ENCODE measurements around the gene ZPBP. TPM values are rescaled to one million over a fixed set of nuclear protein-coding genes. Genes with fewer than 3 reads are reported as not detected.

ZPBP gene
- total and polyA plus RNA-seq, 2 of the 4 experiments (the other 2 are of a cell fraction): not detected

DNA sequence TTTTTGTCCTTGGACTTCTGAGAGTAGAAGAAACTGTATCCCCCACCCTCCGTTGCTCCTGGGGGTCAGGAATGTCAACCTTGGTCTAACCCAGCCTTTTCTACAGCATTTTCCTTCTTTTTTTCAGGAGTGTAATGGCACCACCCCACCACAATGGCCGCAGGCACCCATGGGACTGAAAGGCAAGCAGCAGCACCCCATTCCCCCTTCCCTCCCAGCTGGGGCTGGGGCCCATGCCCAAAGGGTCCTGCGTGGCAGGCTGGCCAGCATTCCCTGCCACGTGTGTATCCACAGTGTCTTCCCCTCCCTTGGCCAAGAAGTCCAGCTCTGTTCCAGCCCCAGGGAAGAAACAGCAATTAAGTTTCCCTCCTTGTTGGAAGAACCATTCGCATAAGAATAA lies 106.9 kb downstream of the ZPBP start:
- Histone ChIP-seq H3K36me3 (ENCODE audit: control insufficient read depth, insufficient read depth, low read length) (no peaks in the 10 kb centered on the region), H3K9ac (ENCODE audit: low read depth, low read length) (no peak overlapping the region), H3K79me1 (ENCODE audit: low read depth in 1 of 2, low read length in 2 of 2) (no peaks in the 10 kb centered on the region), H2AK9ac (replicated peaks; ENCODE audit: low read depth, low read length, poor library complexity) (no peak overlapping the region), H3K4ac (ENCODE audit: low read depth, low read length) (no peak overlapping the region), H2AFZ (replicated peaks; ENCODE audit: low read length, poor library complexity) (no peak overlapping the region), H2BK120ac (ENCODE audit: low read depth, low read length) (no peak overlapping the region), H4K20me1 (ENCODE audit: insufficient read depth, low read length) (no peaks in the 10 kb centered on the region), H4K91ac (ENCODE audit: insufficient read depth, low read depth, low read length) (no peak overlapping the region), H3K18ac (ENCODE audit: low read depth, low read length) (no peak overlapping the region), H3K4me2 (ENCODE audit: low read depth, low read length) (no peak overlapping the region), H3K27ac (ENCODE audit: insufficient read depth, low read length) (no peak overlapping the region), H2BK15ac (ENCODE audit: low read depth, low read length) (no peak overlapping the region), H4K5ac (ENCODE audit: low read depth, low read length) (no peak overlapping the region), H3K23ac (ENCODE audit: low read depth, low read length) (no peak overlapping the region), H4K8ac (ENCODE audit: low read depth in 2 of 2, low read length in 2 of 2) (no peak overlapping the region), H3K9me1 (ENCODE audit: insufficient read depth, low read length) (no peaks in the 10 kb centered on the region), H3K14ac (replicated peaks; ENCODE audit: low read depth, low read length) (no peak overlapping the region), H3K27me3 (ENCODE audit: control insufficient read depth, insufficient read depth, low read length) (no peaks in the 10 kb centered on the region), H3K9me3 (ENCODE audit: control insufficient read depth, insufficient read depth, low read length) (peaks cover 10% of the 10 kb centered on the region; the same call in 1 of the 2 replicates), H3K4me3 (ENCODE audit: insufficient read depth, low read depth, low read length) (no peak overlapping the region), H2AK5ac (ENCODE audit: low read depth, low read length) (no peak overlapping the region), H2BK5ac (ENCODE audit: low read depth, low read length, poor library complexity, severe bottlenecking) (no peak overlapping the region), H3K4me1 (ENCODE audit: control insufficient read depth, insufficient read depth, low read length) (no peaks in the 10 kb centered on the region), H2BK20ac (ENCODE audit: low read depth, low read length) (no peak overlapping the region), H3K56ac (ENCODE audit: extremely low read depth, insufficient read depth, low read length) (no peak overlapping the region)
- BruUV-seq (replicated peaks): no TSS peak
- CTCF ChIA-PET: no interaction called here
- dilution Hi-C loops (cut with HindIII; ENCODE audit: low sequenced_read_pairs, unreplicated experiment): no loop called here
- in situ Hi-C loops (cut with MboI; ENCODE audit: low sequenced_read_pairs): no loop called here
- intact Hi-C loops (cut with micrococcal nuclease): no loop called here
- ATAC-seq (ENCODE audit: low read depth) (no peak), DNase-seq (no peak)
- TF ChIP-seq NFE2L2 (IDR thresholded peaks at IDR 0.05; ENCODE audit: low read depth, low read length): no peak
- TF ChIP-seq SMC3 (IDR thresholded peaks at IDR 0.05; ENCODE audit: low read depth, low read length): no peak
- TF ChIP-seq MAFK (IDR thresholded peaks at IDR 0.05; ENCODE audit: low read depth, low read length): no peak
- no peak for TF ChIP-seq POLR2A (IDR thresholded peaks at IDR 0.05; ENCODE audit: low read depth, low read length)
- no peak for TF ChIP-seq RFX5 (IDR thresholded peaks at IDR 0.05; ENCODE audit: low read depth, low read length)
- TF ChIP-seq CHD1 (IDR thresholded peaks at IDR 0.05; ENCODE audit: low read depth, low read length): no peak
- no peak for TF ChIP-seq BHLHE40 (IDR thresholded peaks at IDR 0.05; ENCODE audit: low read depth, low read length)
- TF ChIP-seq CTCF (conservative IDR thresholded peaks at IDR 0.05; ENCODE audit: low read depth, low read length): no peak
- no peak for TF ChIP-seq USF2 (IDR thresholded peaks at IDR 0.05; ENCODE audit: low read depth, low read length)
- TF ChIP-seq FOS (IDR thresholded peaks at IDR 0.05; ENCODE audit: low read depth, low read length): no peak
- TF ChIP-seq MXI1 (IDR thresholded peaks at IDR 0.05; ENCODE audit: borderline replicate concordance, low read depth, low read length): no peak
- TF ChIP-seq MAZ (IDR thresholded peaks at IDR 0.05; ENCODE audit: borderline replicate concordance, low read depth, low read length): no peak
- no peak for TF ChIP-seq CEBPB (IDR thresholded peaks at IDR 0.05; ENCODE audit: low read depth, low read length)
- TF ChIP-seq RCOR1 (IDR thresholded peaks at IDR 0.05; ENCODE audit: insufficient replicate concordance, low read length): no peak
- TF ChIP-seq ELK1 (IDR thresholded peaks at IDR 0.05; ENCODE audit: borderline replicate concordance, low read depth, low read length): no peak
- no peak for TF ChIP-seq RAD21 (IDR thresholded peaks at IDR 0.05; ENCODE audit: low read length)
- 17% methylated on average over 1 of the region's 5 CpGs; no CpG with 5 or more reads in 1 of the 2 experiments for WGBS, 2 experiments (ENCODE audit: extremely low coverage in 2 of 2, insufficient read length in 1 of 2)
- POLR2A ChIA-PET (ENCODE audit: unreplicated experiment): no interaction called here

Measured in IMR-90 (cell line).